Aorta (tissue), 5 donors: ENCODE measurements around the gene SNX30. TPM values are rescaled to one million over a fixed set of nuclear protein-coding genes. Genes with fewer than 3 reads are reported as not detected.

Source experiments
- ATAC-seq: fragments of 200-7000 bp; cut with Tn5 transposase; one replicate; pipeline ENCODE4 v1.9.1; 2022; ENCODE audit warnings: moderate library complexity; ENCODE audit not compliant: low FRiP score
- DNase-seq, 2 donors: peaks; one replicate each; pipeline ENCODE4 v3.0.0-alpha.2; 2020
- H3K27ac ChIP-seq, 2 donors: one replicate each; pipeline ENCODE4 v1.5.1; 2013; ENCODE audit warnings: low read length in 2 of 2, mild to moderate bottlenecking in 2 of 2, moderate library complexity in 2 of 2, control low read depth in 1 of 2, inconsistent platforms in 1 of 2, low read depth in 1 of 2
- H3K27me3 ChIP-seq, 2 donors: one replicate each; pipeline ENCODE4 v1.6.1; 2013; ENCODE audit warnings: control low read depth in 1 of 2, low read length in 1 of 2, mild to moderate bottlenecking in 1 of 2, moderate library complexity in 1 of 2; ENCODE audit not compliant: insufficient read depth in 2 of 2, control insufficient read depth in 1 of 2
- H3K36me3 ChIP-seq, 2 donors: one replicate each; pipeline ENCODE4 v1.6.1; 2013; ENCODE audit warnings: control low read depth in 1 of 2, low read length in 1 of 2, mild to moderate bottlenecking in 1 of 2; ENCODE audit not compliant: insufficient read depth in 2 of 2, control insufficient read depth in 1 of 2
- H3K4me1 ChIP-seq, 2 donors: one replicate each; pipeline ENCODE4 v1.6.1; 2013; ENCODE audit warnings: low read length in 2 of 2, control low read depth in 1 of 2, mild to moderate bottlenecking in 1 of 2, moderate library complexity in 1 of 2; ENCODE audit not compliant: insufficient read depth in 2 of 2, control insufficient read depth in 1 of 2
- H3K4me3 ChIP-seq, 2 donors: one replicate each; pipeline ENCODE4 v1.5.1; 2013; ENCODE audit warnings: low read length in 2 of 2, control low read depth in 1 of 2, mild to moderate bottlenecking in 1 of 2
- H3K9me3 ChIP-seq: one replicate; pipeline ENCODE4 v1.6.1; 2013; ENCODE audit warnings: mild to moderate bottlenecking, low read length; ENCODE audit not compliant: control insufficient read depth
- WGBS, 2 donors: extraction: QIAGEN DNeasy Blood & Tissue Kit; methylation state at CpG; one replicate each; pipeline ENCODE4 v1.1.7; 2013; 5-methylcytosine and 5-hydroxymethylcytosine counted together
- intact Hi-C, 2 donors: fragments of 100-400 bp; cut with DNase I; formaldehyde crosslinking; loops; one replicate each; pipeline versions ENCODE4 v1.14.2 to v1.15.0; 2022
- polyA plus RNA-seq, 2 donors: library from polyadenylated mRNA; stranded (reverse); fragments of 200-250 nt; gene quantifications; one replicate each; pipeline ENCODE4 v1.2.3, GENCODE V29; 2013
- total RNA-seq, 2 donors: library from RNA; stranded (reverse); fragmentation: NEBNext Ultra II Directional; extraction: Animal tissue kit (Norgen Biotek cat#: 25700); gene quantifications; one replicate each; pipeline ENCODE4 v1.2.1, GENCODE V29; 2021
- donor health status: healthy with polysubstance abuse.
- donor health status: Bipolar disorder and iron deficiency.
- donor health status: DM: no; HTN: no; CAD: no.
- donor health status: DM: no; HTN: no; CAD: no.
- donor health status: DM: yes; HTN: yes; CAD: no.

Gene SNX30
- total and polyA plus RNA-seq, 4 donors = 2.8 to 11.3 (median 6.7) TPM

GRCh38 chr9:112815868-112816267, 65.3 kb downstream of the SNX30 start:
- H3K4me1 ChIP-seq = peaks cover 0 to 3% of the 10 kb centered on the region in 2 donors
- H3K4me3 ChIP-seq = no peak overlapping the region
- H3K27me3 ChIP-seq = no peaks in the 10 kb centered on the region
- no peak overlapping the region for H3K27ac ChIP-seq
- DNase-seq (no peak), ATAC-seq (no peak)
- no peaks in the 10 kb centered on the region for H3K9me3 ChIP-seq
- intact Hi-C loops = loop anchor here (5.0 kb wide), 2 partner anchors 64 to 99 kb away; partner anchors contain the start of genes INIP (in 1 of the 2) and SNX30 (in 1 of the 2)
- no peaks in the 10 kb centered on the region for H3K36me3 ChIP-seq
- WGBS, 2 donors = 84 to 87% methylated on average over 8 of the region's 8 CpGs

GRCh38 chr9:112817860-112818203, 67.3 kb downstream of the SNX30 start:
- Histone ChIP-seq H3K9me3 (no peaks in the 10 kb centered on the region), H3K4me3 (no peak overlapping the region), H3K36me3 (no peaks in the 10 kb centered on the region), H3K27ac (no peak overlapping the region), H3K4me1 (peaks cover 0 to 3% of the 10 kb centered on the region in 2 donors), H3K27me3 (no peaks in the 10 kb centered on the region)
- intact Hi-C loops = loop anchor here (2.0 to 5.0 kb wide), 3 partner anchors 66 to 101 kb away; partner anchors contain the start of genes SNX30 (in 2 of the 2) and INIP (in 1 of the 2)
- ATAC-seq = no peak
- no peak for DNase-seq
- WGBS, 2 donors = 93% methylated on average over 5 of the region's 5 CpGs

GRCh38 chr9:112819635-112820496, 69.3 kb downstream of the SNX30 start:
- intact Hi-C loops = loop anchor here (2.0 to 5.0 kb wide), 3 partner anchors 68 to 103 kb away; partner anchors contain the start of genes SNX30 (in 2 of the 2) and INIP (in 1 of the 2)
- peak; percentile 68 to 76 for DNase-seq
- no peak overlapping the region for H3K4me3 ChIP-seq
- peaks cover 0 to 3% of the 10 kb centered on the region in 2 donors for H3K4me1 ChIP-seq
- WGBS, 2 donors = 3 to 8% methylated on average over 7 of the region's 7 CpGs
- H3K36me3 ChIP-seq = no peaks in the 10 kb centered on the region
- ATAC-seq = peak; percentile 85
- no peak overlapping the region for H3K27ac ChIP-seq
- H3K27me3 ChIP-seq = no peaks in the 10 kb centered on the region
- no peaks in the 10 kb centered on the region for H3K9me3 ChIP-seq

- 55 to 62% methylated on average over 4 of the region's 4 CpGs for WGBS, 2 donors
- H3K4me3 ChIP-seq = no peak overlapping the region
- DNase-seq (no peak), ATAC-seq (no peak)
- no peak overlapping the region for H3K27ac ChIP-seq
- intact Hi-C loops = no loop called here
- no peaks in the 10 kb centered on the region for H3K36me3 ChIP-seq
- no peaks in the 10 kb centered on the region for H3K27me3 ChIP-seq
- peaks cover 0 to 3% of the 10 kb centered on the region in 2 donors for H3K4me1 ChIP-seq
- no peaks in the 10 kb centered on the region for H3K9me3 ChIP-seq
Observed at GRCh38 chr9:112820881-112821280, 70.3 kb downstream of the SNX30 start.

- Histone ChIP-seq H3K9me3 (no peaks in the 10 kb centered on the region), H3K36me3 (no peaks in the 10 kb centered on the region), H3K4me3 (no peak overlapping the region), H3K27me3 (no peaks in the 10 kb centered on the region), H3K27ac (no peak overlapping the region), H3K4me1 (peaks cover 0 to 3% of the 10 kb centered on the region in 2 donors)
- intact Hi-C loops = no loop called here
- no peak for DNase-seq
- ATAC-seq = no peak
- 92 to 97% methylated on average over 3 of the region's 3 CpGs for WGBS, 2 donors
Observed at GRCh38 chr9:112822618-112823017, 72.1 kb downstream of the SNX30 start.

- Histone ChIP-seq H3K27ac (no peak overlapping the region), H3K9me3 (no peaks in the 10 kb centered on the region), H3K4me3 (no peak overlapping the region), H3K27me3 (no peaks in the 10 kb centered on the region), H3K36me3 (no peaks in the 10 kb centered on the region), H3K4me1 (peaks cover 0 to 3% of the 10 kb centered on the region in 2 donors)
- 81 to 83% methylated on average over 3 of the region's 3 CpGs for WGBS, 2 donors
- no peak for ATAC-seq
- intact Hi-C loops = no loop called here
- DNase-seq = no peak
Observed at GRCh38 chr9:112823257-112823656, 72.7 kb downstream of the SNX30 start.

- no peak overlapping the region for H3K4me3 ChIP-seq
- H3K27me3 ChIP-seq = no peaks in the 10 kb centered on the region
- peaks cover 0 to 3% of the 10 kb centered on the region in 2 donors for H3K4me1 ChIP-seq
- ATAC-seq (peak; percentile 84), DNase-seq (peak; percentile 75 to 80)
- no peaks in the 10 kb centered on the region for H3K9me3 ChIP-seq
- 25 to 46% methylated on average over 5 of the region's 5 CpGs for WGBS, 2 donors
- H3K27ac ChIP-seq = peak overlapping the region; percentile 33 to 83
- intact Hi-C loops = no loop called here
- peaks cover 2% of the 10 kb centered on the region in 2 donors for H3K36me3 ChIP-seq
Observed at GRCh38 chr9:112831281-112831851, 80.8 kb downstream of the SNX30 start.

GRCh38 chr9:112831969-112832368, 81.4 kb downstream of the SNX30 start:
- Histone ChIP-seq H3K36me3 (peaks cover 2 to 3% of the 10 kb centered on the region in 2 donors), H3K27me3 (no peaks in the 10 kb centered on the region), H3K9me3 (no peaks in the 10 kb centered on the region), H3K4me3 (no peak overlapping the region), H3K27ac (peak overlapping the region in 1 of 2 donors; percentile 33), H3K4me1 (peaks cover 0 to 3% of the 10 kb centered on the region in 2 donors)
- ATAC-seq (no peak), DNase-seq (no peak)
- intact Hi-C loops = no loop called here
- WGBS, 2 donors = 88 to 89% methylated on average over 3 of the region's 3 CpGs
